Neural cell (in vitro differentiated cells): Measurements from ENCODE around the gene CCER1. TPM values are rescaled to one million over a fixed set of nuclear protein-coding genes. Genes with fewer than 3 reads are reported as not detected.
"Not testable (repeated sequence)": the region's sequence is repeated elsewhere in the genome, so short reads cannot be mapped to it uniquely, and the experiment has no call there.

Source experiments
- H2AFZ ChIP-seq: fragments of 200-600, 300-800 bp; sonication (generic), shearing (Covaris generic); 2 replicates; pipeline ENCODE4 v1.6.0; 2014; ENCODE audit warnings: low read depth, mild to moderate bottlenecking, antibody characterized with exemption, low read length, moderate library complexity
- H3F3A ChIP-seq: fragments of 200-600 bp; shearing (Covaris generic); 2 replicates; pipeline ENCODE4 v1.6.1; 2016; ENCODE audit warnings: mild to moderate bottlenecking, moderate library complexity, mixed read lengths, antibody characterized with exemption, low read length; ENCODE audit not compliant: insufficient read depth, poor library complexity, severe bottlenecking
- H3K27ac ChIP-seq: fragments of 200-600, 300-800 bp; sonication (generic), shearing (Covaris generic); 2 replicates; pipeline ENCODE4 v1.5.1; 2014; ENCODE audit warnings: mild to moderate bottlenecking, low read length, moderate library complexity
- H3K27me3 ChIP-seq: fragments of 300-800, 200-600 bp; sonication (generic), shearing (Covaris generic); 2 replicates; pipeline ENCODE4 v1.6.0; 2014; ENCODE audit warnings: mild to moderate bottlenecking, low read depth, low read length, moderate library complexity; ENCODE audit not compliant: insufficient read depth
- H3K36me3 ChIP-seq: fragments of 300-800, 200-600 bp; sonication (generic), shearing (Covaris generic); 2 replicates; pipeline ENCODE4 v1.5.1; 2014; ENCODE audit warnings: mild to moderate bottlenecking, antibody characterized with exemption, low read length, moderate library complexity; ENCODE audit not compliant: insufficient read depth
- H3K4me2 ChIP-seq: fragments of 300-800, 200-600 bp; sonication (generic), shearing (Covaris generic); 2 replicates; pipeline ENCODE4 v1.6.0; 2014; ENCODE audit warnings: mild to moderate bottlenecking, low read length
- H3K4me3 ChIP-seq: fragments of 300-800, 200-600 bp; sonication (generic), shearing (Covaris generic); 2 replicates; pipeline ENCODE4 v1.5.1; 2014; ENCODE audit warnings: mild to moderate bottlenecking, low read length, moderate library complexity
- H3K79me2 ChIP-seq: fragments of 200-600 bp; shearing (Covaris generic); replicated peaks from 2 replicates; pipeline ENCODE4 v1.6.0; 2014; ENCODE audit warnings: mild to moderate bottlenecking, low read length, moderate library complexity; ENCODE audit not compliant: insufficient read depth
- H3K9ac ChIP-seq: fragments of 300-800, 200-600 bp; sonication (generic), shearing (Covaris generic); 2 replicates; pipeline ENCODE4 v1.6.1; 2016; ENCODE audit warnings: mild to moderate bottlenecking, low read length, mixed read lengths
- H3K9me2 ChIP-seq: fragments of 200-600 bp; shearing (Covaris generic); 2 replicates; pipeline ENCODE4 v1.6.1; 2016; ENCODE audit warnings: mild to moderate bottlenecking, low read length, mixed read lengths; ENCODE audit not compliant: insufficient read depth
- H3K9me3 ChIP-seq: fragments of 200-600, 300-800 bp; sonication (generic), shearing (Covaris generic); 2 replicates; pipeline ENCODE4 v1.6.1; 2016; ENCODE audit warnings: mild to moderate bottlenecking, mixed run types, low read length, moderate library complexity, mixed read lengths
- H4K20me1 ChIP-seq: fragments of 200-600 bp; shearing (Covaris generic); 2 replicates; pipeline ENCODE4 v1.6.1; 2016; ENCODE audit warnings: mild to moderate bottlenecking, mixed run types; ENCODE audit not compliant: insufficient read depth
- EP300 ChIP-seq: fragments of 450-650 bp; conservative IDR thresholded peaks from 2 replicates; pipeline ENCODE4 v1.6.1; 2014; ENCODE audit warnings: antibody characterized with exemption, mild to moderate bottlenecking, moderate library complexity; ENCODE audit not compliant: poor library complexity, severe bottlenecking
- EZH2 ChIP-seq: fragments of 200-600, 300-800 bp; shearing (Covaris generic), sonication (generic); IDR thresholded peaks from 2 replicates; pipeline ENCODE4 v1.6.1; 2014; ENCODE audit warnings: antibody characterized with exemption, low read length, borderline replicate concordance, mild to moderate bottlenecking; ENCODE audit not compliant: insufficient read depth, poor library complexity, severe bottlenecking
- MXI1 ChIP-seq: fragments of 450-650 bp; conservative IDR thresholded peaks from 2 replicates; pipeline ENCODE4 v1.6.1; 2014; ENCODE audit warnings: antibody characterized with exemption, mild to moderate bottlenecking; ENCODE audit not compliant: poor library complexity, severe bottlenecking
- POLR2AphosphoS5 ChIP-seq: IDR thresholded peaks from 2 replicates; pipeline ENCODE4 v1.6.1; 2012
- RAD21 ChIP-seq: fragments of 450-650 bp; conservative IDR thresholded peaks from 2 replicates; pipeline ENCODE4 v1.6.1; 2014; ENCODE audit warnings: antibody characterized with exemption, mild to moderate bottlenecking, moderate library complexity
- SMC3 ChIP-seq: fragments of 450-650 bp; conservative IDR thresholded peaks from 2 replicates; pipeline ENCODE4 v1.6.1; 2014; ENCODE audit warnings: antibody characterized with exemption, mild to moderate bottlenecking, moderate library complexity; ENCODE audit not compliant: poor library complexity
- TAF1 ChIP-seq: IDR thresholded peaks from 2 replicates; pipeline ENCODE4 v1.6.1; 2012; ENCODE audit warnings: low read depth
- polyA plus RNA-seq: library from polyadenylated mRNA; depleted of rRNA; stranded (reverse); fragments of >200 nt; gene quantifications from 2 replicates; pipeline ENCODE4 v1.2.3, GENCODE V29; 2014
- TF ChIP-seq, protein P1 (sequence below): IDR thresholded peaks from 2 replicates; pipeline ENCODE4 v1.6.1; 2012; ENCODE audit warnings: borderline replicate concordance
- TF ChIP-seq, protein P2 (sequence below): fragments of 450-650 bp; IDR thresholded peaks from 2 replicates; pipeline ENCODE4 v1.5.1; 2014; ENCODE audit warnings: antibody characterized with exemption, mild to moderate bottlenecking, moderate library complexity; ENCODE audit not compliant: poor library complexity, severe bottlenecking

Gene CCER1
- polyA plus RNA-seq, 1 donor from 2014 or later = not detected

GRCh38 chr12:90987101-90987500 is 32.1 kb upstream of the CCER1 start:
- H3K27me3 ChIP-seq = no peaks in the 10 kb centered on the region
- no peaks in the 10 kb centered on the region for H3K9me2 ChIP-seq
- no peak for TF ChIP-seq SMC3
- no peak for TF ChIP-seq RAD21
- TF ChIP-seq, protein P1, sequence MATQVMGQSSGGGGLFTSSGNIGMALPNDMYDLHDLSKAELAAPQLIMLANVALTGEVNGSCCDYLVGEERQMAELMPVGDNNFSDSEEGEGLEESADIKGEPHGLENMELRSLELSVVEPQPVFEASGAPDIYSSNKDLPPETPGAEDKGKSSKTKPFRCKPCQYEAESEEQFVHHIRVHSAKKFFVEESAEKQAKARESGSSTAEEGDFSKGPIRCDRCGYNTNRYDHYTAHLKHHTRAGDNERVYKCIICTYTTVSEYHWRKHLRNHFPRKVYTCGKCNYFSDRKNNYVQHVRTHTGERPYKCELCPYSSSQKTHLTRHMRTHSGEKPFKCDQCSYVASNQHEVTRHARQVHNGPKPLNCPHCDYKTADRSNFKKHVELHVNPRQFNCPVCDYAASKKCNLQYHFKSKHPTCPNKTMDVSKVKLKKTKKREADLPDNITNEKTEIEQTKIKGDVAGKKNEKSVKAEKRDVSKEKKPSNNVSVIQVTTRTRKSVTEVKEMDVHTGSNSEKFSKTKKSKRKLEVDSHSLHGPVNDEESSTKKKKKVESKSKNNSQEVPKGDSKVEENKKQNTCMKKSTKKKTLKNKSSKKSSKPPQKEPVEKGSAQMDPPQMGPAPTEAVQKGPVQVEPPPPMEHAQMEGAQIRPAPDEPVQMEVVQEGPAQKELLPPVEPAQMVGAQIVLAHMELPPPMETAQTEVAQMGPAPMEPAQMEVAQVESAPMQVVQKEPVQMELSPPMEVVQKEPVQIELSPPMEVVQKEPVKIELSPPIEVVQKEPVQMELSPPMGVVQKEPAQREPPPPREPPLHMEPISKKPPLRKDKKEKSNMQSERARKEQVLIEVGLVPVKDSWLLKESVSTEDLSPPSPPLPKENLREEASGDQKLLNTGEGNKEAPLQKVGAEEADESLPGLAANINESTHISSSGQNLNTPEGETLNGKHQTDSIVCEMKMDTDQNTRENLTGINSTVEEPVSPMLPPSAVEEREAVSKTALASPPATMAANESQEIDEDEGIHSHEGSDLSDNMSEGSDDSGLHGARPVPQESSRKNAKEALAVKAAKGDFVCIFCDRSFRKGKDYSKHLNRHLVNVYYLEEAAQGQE = no peak
- no peak for TF ChIP-seq EZH2
- TF ChIP-seq POLR2AphosphoS5 = no peak
- TF ChIP-seq TAF1 = no peak
- TF ChIP-seq, protein P2, sequence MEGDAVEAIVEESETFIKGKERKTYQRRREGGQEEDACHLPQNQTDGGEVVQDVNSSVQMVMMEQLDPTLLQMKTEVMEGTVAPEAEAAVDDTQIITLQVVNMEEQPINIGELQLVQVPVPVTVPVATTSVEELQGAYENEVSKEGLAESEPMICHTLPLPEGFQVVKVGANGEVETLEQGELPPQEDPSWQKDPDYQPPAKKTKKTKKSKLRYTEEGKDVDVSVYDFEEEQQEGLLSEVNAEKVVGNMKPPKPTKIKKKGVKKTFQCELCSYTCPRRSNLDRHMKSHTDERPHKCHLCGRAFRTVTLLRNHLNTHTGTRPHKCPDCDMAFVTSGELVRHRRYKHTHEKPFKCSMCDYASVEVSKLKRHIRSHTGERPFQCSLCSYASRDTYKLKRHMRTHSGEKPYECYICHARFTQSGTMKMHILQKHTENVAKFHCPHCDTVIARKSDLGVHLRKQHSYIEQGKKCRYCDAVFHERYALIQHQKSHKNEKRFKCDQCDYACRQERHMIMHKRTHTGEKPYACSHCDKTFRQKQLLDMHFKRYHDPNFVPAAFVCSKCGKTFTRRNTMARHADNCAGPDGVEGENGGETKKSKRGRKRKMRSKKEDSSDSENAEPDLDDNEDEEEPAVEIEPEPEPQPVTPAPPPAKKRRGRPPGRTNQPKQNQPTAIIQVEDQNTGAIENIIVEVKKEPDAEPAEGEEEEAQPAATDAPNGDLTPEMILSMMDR = no peak
- TF ChIP-seq MXI1 = no peak
- TF ChIP-seq EP300 = no peak
- H2AFZ ChIP-seq = no peak overlapping the region
- H3K36me3 ChIP-seq = no peaks in the 10 kb centered on the region
- H3K9me3 ChIP-seq = peaks cover 3% of the 10 kb centered on the region
- no peak overlapping the region for H3K4me2 ChIP-seq
- no peaks in the 10 kb centered on the region for H4K20me1 ChIP-seq
- H3K4me3 ChIP-seq = no peak overlapping the region
- H3K27ac ChIP-seq = no peak overlapping the region
- H3F3A ChIP-seq = no peaks in the 10 kb centered on the region
- H3K9ac ChIP-seq = no peak overlapping the region
- no peaks in the 10 kb centered on the region for H3K79me2 ChIP-seq

GRCh38 chr12:90985331-90985730 is 30.4 kb upstream of the CCER1 start:
- H3K9me3 ChIP-seq, H3K9me2 ChIP-seq, H2AFZ ChIP-seq, H4K20me1 ChIP-seq, H3K27ac ChIP-seq, H3F3A ChIP-seq, H3K36me3 ChIP-seq, H3K4me3 ChIP-seq, H3K27me3 ChIP-seq, H3K79me2 ChIP-seq, H3K4me2 ChIP-seq, H3K9ac ChIP-seq: not testable (repeated sequence)

- Histone ChIP-seq H3K4me3 (no peak overlapping the region), H4K20me1 (no peaks in the 10 kb centered on the region), H3K9ac (no peak overlapping the region), H3F3A (no peaks in the 10 kb centered on the region), H3K27ac (no peak overlapping the region), H3K9me3 (no peaks in the 10 kb centered on the region), H3K9me2 (no peaks in the 10 kb centered on the region), H3K36me3 (no peaks in the 10 kb centered on the region), H3K27me3 (no peaks in the 10 kb centered on the region), H3K79me2 (no peaks in the 10 kb centered on the region), H3K4me2 (no peak overlapping the region), H2AFZ (no peak overlapping the region)
- TF ChIP-seq, protein P2 = no peak
- TF ChIP-seq TAF1 = no peak
- TF ChIP-seq EP300 = no peak
- TF ChIP-seq RAD21 = no peak
- no peak for TF ChIP-seq EZH2
- TF ChIP-seq MXI1 = no peak
- TF ChIP-seq POLR2AphosphoS5 = no peak
- TF ChIP-seq, protein P1 = no peak
- TF ChIP-seq SMC3 = no peak
Measured at GRCh38 chr12:90984114-90984513, 29.1 kb upstream of the CCER1 start.
